ENCODE data around the gene STK17B.

Gene STK17B

DNA sequence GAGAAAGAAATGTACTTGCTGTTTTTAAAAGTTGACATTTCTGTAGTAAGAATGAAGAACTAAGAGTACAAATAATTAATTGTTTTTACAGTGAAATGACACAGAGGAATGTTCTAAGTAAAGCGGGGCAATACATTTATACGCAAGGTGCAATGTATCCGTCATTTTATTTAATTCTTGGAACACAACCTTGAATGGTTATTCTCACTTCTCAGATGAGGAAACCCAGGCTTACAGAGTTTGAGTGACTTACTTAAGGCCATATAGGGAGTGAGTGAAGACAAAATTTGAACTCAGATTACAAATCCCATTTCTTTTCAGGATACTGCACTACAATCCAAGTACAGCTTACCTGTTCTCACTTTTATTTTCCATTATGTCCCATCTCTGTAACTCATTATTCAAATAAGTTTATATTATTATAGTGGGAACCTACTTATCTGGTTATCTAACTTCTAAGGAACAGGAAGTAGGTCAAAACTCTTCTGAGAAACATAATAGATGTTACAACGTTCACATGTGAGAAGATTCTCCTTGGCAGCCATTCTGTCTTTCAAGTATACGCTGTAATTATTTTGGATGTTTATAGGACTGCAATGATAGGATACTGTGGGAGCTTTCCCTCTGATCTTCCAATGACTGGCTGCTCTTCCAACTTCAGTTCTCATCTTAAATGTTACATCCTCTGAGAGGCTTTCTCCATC is 12.3 kb upstream of the STK17B start:
- no peak for DNase-seq (ENCODE audit: low spot score)

DNA sequence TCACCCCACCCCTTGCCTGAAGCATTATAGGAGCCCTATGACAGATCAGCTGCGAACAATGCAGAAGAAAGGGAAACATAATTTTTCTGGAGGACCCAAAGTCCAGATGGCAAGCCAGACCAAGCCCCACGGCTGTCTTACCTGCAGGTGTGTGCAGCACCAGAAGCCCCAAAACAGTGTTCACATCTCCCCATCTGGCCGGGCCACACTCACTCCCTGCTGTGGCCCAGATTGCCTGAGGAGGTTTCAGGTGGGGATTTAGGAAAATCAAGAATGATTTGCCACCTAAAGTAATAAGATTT is 11.7 kb upstream of the STK17B start:
- DNase-seq (ENCODE audit: low spot score), result no peak

DNA sequence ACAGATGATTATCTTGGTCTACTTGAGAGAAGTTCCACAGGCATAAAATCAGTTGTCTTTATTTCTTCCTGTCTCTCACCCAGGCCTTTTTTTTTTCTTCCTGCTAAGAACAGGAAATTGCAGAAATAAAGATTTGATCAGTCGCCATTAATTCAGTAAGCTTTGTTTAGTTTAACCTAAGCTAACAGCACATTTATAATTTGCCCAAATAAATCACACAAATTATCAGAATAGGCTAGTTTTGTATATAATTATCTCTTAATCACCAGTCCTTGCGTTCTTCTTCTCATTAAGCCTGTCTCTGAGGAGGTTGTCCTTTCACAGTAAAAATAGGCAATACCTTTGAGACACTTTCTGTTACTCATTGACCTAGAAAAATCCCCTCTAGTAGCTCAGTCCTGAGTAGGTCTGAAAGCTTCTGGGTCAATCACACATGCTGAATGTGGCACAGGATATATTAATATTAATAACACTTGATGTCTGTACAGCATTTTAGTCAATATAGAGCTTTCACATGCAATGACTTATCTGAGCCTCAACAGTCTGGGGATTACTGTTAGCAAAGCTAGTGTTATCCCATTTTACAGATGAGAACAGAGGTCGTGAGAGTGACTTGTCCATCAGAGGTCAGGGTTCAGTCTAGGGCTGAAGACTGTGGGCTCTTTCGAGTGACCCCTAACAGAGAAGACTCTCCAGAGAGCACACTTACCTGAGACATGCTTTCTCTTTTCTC is 11.2 kb upstream of the STK17B start:
- no peak for DNase-seq (ENCODE audit: low spot score)

DNA sequence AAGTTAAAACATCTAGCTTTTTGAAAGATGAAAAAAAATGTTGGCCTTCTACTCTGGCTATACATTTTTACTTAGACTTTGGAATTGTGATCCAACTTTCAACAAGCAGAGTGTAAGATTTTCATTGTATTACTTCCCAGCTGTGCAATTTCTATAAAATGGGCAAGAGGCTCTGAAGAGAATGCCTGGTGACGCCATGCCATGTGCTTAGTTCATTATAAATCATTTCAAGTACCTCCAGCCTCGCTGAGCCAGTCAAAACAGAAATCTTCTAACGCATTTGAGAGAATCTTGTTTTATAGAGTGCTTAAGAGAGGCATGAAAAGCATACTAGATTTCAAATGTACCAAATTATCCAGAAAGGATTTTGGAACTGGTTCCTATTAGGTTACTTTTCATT is 10.1 kb upstream of the STK17B start:
- no peak for DNase-seq (ENCODE audit: low spot score)

DNA sequence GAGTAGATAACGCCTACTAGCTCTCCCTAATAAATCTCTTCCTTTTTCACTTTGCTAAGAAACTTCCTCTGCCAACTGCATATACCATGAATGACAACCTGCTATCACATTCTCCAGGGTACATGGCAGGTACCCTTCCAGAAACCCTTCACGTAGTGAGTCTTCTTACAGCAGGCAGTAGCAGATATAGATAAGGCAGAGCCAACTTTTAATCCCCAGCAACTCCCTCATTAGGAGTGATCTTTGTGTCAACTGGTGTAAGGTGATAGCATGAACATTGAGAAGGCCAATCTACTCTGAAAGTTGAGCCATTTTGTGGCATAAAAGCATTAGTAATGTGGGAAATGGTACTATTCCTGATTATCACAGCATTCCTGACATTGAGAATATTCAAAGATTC is 5.7 kb upstream of the STK17B start:
- no peak for DNase-seq (ENCODE audit: low spot score)

DNA sequence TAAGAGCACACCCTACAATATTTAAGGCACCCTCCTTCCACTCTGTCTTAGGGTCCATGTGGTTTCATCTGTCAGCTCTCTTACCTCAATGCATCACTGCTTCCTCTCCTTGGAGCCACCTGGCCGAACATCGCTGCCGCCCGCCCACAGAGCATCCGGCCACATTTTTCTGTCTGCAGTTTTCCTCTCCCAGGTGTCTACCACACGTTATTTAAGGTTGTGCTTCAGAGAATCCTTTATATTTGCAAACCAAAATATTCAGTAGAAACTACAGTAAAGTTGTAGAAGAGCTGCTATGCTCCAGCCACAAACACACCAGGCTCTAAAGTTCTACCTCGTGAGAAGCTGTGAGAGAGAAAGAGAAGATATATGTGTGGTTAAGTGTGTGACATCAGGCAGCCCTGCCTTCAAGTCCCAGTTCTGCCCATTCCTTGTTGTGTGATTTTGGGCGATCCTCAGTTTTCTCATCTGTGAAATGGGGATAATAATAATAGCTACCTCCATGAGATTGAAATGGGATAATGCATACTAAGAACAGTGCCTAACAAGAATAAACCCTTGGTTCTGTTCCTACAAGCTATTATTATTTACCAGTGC is 4.9 kb upstream of the STK17B start:
- peak; percentile 61 for DNase-seq (ENCODE audit: low spot score)

DNA sequence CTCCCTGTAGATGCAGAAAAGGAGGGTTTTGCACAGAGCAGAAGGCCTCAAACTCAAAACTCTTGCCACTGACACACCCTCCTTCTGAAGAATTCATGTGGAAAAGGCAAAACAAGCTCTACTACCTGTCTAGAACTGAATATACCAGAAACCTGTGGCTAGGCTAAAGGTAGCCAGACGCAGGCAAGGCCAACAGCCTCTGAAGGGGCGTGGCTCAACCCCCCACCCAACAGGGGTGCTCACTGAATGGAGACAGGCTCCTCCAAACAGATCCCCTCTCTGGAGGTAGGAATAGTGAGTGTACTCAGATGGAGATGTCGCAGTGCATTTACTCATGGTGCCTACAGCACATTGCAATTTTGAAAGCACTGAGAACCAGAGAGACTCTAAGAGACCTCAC is 3.0 kb upstream of the STK17B start:
- no peak for DNase-seq (ENCODE audit: low spot score)

DNA sequence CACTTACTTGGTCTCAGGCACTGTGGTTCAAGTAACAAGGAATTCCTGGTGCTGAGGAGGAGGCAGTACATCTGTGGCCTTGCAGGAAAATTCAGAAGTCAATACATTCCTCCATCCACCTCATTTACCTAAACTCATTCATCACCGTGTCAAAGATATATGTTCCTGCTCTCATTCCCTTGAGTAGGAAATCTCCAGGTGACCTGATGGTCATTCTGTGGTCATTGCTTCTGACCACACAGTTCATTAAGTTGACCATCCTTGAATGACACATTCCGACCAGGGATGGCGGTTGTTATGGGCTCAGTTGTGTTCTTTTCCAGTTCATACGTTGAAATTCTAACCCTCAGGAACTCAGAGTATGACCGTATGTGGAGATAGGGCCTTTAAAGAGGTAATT is 2.1 kb upstream of the STK17B start:
- DNase-seq (ENCODE audit: low spot score), result no peak

DNA sequence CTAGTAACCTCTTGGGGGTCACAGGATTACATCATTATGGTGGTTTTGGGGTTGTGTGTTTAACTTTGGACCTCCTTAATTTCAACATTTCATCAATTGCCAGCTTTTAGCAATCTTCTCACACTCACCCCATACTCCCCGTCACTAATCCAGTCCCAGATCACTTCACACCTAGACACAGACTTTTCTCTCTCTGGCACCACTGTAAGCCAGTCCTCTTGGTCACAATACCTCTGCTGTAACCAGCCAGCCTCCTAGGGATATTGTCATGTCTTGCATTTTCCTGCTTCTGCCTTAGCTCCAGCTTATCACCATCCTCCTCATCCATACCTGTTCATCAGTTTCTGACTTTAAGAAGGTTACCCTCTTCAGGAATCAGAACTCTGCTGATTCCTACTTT is 1.6 kb upstream of the STK17B start:
- no peak for DNase-seq (ENCODE audit: low spot score)

DNA sequence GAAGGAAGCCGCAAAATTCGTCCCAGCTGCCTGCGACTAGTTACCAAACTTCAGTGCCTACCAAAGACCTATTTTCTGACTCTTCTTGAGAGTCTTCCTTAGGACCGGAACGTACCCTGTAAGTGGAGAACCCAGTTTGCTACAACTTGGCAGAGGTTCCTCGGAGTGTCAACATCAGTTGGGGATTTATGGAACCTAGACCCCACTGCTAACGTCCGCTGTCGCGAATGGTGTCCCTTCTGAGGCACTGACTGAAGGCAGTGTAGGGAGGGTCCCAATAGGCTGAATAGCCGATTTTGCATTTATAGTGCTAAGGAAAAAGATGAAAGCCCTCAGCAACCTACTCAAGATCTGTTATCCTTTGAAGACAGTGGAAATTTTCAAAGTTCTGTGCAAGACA is 568 bp upstream of the STK17B start:
- DNase-seq (ENCODE audit: low spot score), result no peak

DNA sequence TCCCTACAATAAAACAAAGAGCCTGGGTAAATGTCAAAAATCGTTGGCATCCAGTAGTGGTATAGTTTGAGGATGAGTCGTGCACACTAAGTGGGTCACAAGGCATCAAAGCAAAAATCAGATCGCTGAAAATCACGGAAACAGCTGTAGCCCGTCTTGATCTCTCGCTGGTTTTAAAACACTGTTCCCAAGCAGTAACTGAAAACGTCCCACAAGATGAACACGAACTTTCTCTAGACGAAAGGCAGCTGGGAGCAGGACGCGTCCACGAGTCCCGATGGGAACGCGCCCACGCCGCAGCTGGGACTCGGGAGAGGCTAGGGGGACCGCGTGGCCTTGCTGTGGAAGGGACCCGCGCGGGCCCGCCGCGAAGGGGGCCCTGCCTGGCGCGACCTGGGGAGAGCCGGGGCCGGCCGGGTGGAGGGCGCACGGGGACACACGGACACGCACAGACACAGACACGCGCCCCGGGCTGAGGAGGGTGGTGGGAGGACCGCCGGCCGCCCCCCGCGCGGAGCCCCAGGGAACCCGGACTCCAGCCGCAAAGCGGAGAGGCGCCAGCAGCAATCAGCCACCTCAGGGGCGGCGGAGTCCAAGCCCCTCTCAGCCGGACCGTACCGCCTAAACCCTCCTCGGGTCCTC is 651 bp downstream of the STK17B start:
- DNase-seq (ENCODE audit: low spot score), result no peak

DNA sequence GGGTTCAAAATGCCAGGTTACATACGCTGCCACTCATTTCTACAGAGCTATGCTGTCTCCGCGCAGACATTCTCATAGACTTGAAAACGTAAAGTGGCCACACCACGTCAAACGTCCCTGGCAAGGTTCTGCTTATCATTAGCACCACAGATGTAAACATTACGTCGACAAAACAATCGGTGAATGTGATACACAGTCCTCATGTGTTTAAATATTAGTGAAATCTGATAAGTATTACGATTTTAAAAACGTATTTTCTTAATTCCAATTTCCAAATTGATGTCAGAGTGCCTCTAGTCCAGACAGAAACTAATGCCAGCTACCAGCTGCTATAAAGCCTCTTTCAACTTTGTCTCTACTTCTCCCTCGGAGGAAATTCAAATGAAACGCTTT is 1.2 kb downstream of the STK17B start:
- no peak for DNase-seq (ENCODE audit: low spot score)

DNA sequence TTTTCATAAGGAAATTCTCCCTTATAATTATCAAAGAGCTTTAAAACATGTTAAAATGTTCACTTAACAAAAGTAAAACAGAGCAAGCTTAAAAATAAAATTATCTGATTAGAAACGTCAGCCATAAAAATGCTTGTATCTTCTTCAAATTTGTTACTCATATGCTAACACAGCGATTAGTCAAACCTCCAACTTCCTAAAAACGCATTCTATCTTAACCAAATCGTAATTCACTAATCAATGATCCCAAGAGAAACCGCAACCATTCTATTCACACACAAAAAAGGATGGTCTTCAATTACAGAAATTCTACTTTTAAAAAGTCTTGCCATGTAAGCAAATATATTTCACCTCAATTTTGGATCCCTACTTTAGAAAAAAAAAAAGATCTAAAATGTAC is 1.9 kb downstream of the STK17B start:
- no peak for DNase-seq (ENCODE audit: low spot score)

DNA sequence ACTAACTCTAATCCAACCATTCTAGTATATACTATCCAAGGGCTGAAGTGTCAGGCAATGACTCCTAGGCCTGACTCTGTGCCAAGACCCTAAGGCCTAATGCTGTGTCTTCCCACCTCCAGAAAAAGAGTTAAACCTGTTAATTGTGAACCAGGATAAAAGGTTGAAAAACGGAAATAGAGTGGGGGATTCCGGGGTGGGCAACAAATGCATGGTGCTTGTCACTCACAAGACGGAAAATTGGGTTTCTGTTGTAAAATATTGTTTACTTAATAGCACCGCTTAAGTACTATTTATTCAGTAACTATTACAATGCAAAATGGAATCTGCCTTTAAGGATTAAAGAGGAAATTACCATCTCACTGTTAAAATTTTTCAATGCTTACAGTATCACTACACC is 3.2 kb downstream of the STK17B start:
- no peak for DNase-seq (ENCODE audit: low spot score)

DNA sequence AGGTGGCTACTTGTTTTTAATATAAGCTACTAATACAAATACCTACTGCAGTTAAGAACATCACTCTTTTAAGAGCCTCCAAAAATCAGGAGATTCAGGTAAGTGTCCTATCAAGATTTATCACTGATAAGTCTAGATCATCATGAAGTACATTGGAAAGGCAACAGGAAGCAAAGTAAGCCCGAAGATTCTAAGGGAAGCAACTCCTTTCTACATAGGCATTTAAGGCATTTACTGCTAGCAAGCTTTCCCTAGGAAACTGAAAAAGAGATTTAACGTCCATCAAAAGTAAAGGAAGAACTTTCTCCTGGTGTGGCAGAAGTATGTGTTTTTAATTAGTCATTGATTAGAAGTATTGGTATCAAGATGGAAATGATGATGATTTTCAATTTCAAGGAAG is 3.7 kb downstream of the STK17B start:
- no peak for DNase-seq (ENCODE audit: low spot score)

DNA sequence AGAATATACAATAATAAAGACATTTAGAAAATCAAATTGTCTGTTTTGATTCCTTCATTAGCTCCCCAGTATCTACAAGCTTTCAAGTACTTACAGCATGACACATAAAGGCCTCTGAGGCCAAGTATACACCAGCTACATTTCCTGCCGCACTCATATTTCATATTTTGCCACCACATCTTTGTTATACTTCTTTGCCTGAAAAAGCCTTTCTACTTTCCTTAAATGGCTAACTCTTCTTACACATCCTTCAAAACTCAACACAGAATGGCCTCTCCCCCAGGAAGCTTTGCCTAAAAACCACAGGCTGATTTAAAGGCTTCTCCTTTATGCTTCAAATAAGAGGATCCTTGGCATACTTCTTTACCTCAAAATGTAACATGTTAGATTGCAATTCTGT is 4.5 kb downstream of the STK17B start:
- no peak for DNase-seq (ENCODE audit: low spot score)

DNA sequence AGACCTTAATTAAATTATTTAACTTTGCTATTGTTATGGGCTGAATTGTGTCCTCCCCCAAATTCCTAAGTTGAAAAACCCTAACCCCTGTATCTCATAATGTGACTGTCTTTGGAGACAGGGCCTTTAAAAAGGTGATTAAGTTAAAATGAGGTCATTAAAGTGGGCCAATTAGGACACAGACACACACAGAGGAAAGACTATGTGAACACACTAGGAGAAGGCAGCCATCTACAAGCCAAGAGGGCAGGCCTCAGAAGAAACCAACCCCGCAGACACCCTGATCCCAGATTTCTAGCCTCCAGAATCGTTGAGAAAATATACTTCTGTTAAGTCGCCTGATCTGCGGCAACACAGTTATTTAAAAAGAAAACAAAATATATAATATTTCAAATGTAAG is 6.4 kb downstream of the STK17B start:
- DNase-seq (ENCODE audit: low spot score), result no peak

DNA sequence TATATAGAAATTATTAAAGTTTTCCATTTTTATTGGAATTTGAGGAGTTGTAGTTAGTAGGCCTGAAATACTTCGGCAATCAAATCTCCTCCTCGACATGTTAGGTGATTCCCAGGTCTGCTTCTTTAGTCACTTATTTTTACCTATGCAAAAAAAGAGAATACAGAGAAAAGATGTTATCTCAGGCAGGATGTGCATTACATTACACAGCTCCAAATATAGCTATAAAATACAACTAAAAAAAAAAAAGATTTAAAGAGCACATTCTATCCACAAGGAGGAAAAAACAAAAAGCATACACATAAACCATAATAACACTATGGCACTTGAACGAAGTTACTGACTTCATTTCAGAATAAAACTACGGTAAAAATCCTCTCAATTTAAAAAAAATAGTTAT is 8.1 kb downstream of the STK17B start:
- no peak for DNase-seq (ENCODE audit: low spot score)

DNA sequence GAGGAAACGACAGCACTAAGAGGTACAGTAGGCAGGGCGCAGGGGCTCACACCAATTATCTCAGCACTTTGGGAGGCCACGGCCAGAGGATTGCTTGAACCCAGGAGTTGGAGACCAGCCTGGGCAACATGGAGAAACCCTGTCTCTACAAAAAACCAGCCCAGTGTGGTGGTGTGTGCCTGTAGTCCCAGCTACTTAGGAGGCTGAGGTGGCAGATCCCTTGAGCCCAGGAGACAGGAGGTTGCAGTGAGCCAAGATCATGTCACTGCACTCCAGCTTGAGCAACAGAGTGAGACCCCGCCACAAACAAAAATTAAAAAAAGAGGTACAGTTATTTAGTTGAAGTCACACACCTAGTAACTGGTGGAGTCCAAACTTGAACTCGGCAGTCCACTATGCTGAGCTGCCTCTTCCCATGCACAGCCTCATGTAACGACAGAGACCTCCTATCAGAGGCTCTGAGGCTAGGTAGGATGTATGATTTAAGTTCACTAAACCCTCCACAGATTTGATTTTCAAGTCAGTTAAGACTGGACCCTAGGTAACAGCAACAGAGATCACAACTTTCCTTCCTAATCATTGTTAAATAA is 8.7 kb downstream of the STK17B start:
- no peak for DNase-seq (ENCODE audit: low spot score)

DNA sequence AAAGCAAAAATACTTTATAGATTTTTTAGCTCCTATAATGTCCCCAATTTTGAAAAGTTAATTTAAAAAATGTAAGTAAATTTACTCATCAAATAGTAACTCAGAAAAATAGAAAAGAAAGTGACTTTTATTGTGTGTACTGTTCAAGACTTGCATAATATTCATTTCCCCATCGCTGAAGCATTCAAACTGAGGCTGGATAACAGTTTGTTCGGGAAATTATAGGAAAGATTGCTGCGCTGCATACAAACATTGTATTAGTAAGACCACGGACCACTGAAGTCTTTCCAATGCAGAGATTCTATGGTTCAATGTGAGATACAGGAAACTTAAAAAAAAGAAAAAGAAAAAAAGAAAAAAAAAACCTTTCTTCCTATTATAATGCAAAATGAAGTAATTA is 10.4 kb downstream of the STK17B start:
- no peak for DNase-seq (ENCODE audit: low spot score)

DNA sequence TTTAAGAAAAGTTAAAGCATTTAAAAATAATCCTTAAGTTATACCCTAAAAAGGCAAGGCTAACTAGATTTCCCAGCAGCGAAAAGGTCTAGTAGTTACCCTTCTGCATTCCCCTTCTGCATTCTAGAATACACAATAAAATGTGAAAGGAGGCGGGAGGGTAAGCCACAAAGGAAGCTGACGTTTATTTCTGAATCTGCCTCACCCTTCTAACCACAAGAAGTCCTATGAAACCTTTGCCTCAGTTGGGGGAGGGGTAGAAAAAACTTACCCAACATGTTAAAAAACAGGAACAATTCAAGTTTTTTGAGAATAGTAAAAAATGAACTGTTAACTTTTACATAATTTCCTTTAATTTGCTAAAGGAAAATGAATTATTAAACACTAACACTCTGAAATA is 11.3 kb downstream of the STK17B start:
- no peak for DNase-seq (ENCODE audit: low spot score)

DNA sequence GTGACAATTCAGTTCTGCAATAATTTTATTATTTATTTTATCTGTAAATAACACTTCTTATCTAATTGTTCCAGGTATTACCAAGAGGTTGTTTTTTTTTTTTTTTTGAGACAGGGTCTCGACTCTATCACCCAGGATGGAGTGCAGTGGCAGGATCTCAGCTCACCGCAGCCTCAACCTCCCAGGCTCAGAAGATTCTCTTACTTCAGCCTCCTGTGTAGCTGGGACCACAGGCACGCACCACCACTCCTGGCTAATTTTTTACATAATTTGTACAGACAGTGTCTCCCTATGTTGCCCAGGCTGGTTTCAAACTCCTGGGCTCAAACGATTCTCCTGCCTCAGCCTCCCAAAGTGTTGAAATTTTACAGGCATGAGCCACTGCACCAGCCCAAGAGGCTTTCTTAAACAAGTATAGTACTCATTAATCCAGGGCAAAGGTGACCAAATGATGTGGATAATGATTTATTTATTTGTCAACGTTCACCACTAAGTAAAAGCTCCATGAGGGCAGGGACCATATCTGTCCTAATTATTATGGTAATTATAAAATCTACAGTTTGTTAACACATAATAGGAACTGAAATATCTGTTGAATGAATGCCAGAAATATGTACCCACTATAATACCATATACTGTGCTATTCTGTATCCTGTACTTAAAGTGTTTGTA is 12.0 kb downstream of the STK17B start:
- DNase-seq (ENCODE audit: low spot score), result no peak

Measured in germinal center (tissue), 1 donor.